Pancreas (tissue), 10 donors: ENCODE measurements around the gene ZFYVE1. TPM values are rescaled to one million over a fixed set of nuclear protein-coding genes. Genes with fewer than 3 reads are reported as not detected.
A peak's percentile ranks its signal among the peaks of the same experiment; 100 is the strongest.
"Not testable (repeated sequence)": the region's sequence is repeated elsewhere in the genome, so short reads cannot be mapped to it uniquely, and the experiment has no call there.

Source experiments
- ATAC-seq, 4 donors: fragments of 200-7000 bp; cut with Tn5 transposase; one replicate each; pipeline versions ENCODE4 v1.8.0 to v1.9.1; 2020; ENCODE audit warnings: mild to moderate bottlenecking in 4 of 4, moderate library complexity in 4 of 4
- DNase-seq, 6 donors: peaks; one replicate each; pipeline ENCODE4 v3.0.0-alpha.2; 2020
- FAIRE-seq: peaks from 2 replicates; lab custom pipeline; 2012; peaks lifted over from hg19 to GRCh38; lab: Jason Lieb, UNC
- H3K27ac ChIP-seq, 4 donors: fragments of 200-600 bp; sonication (generic); 1 replicate in 3 of 4; 2 replicates in 1 of 4; pipeline versions ENCODE4 v1.5.0 to v1.8.0; 2020
- H3K27me3 ChIP-seq, 4 donors: fragments of 200-600 bp; one replicate each; pipeline ENCODE4 v1.8.0; 2021
- H3K36me3 ChIP-seq, 3 donors: fragments of 200-600 bp; sonication (generic) in 1 of 3; one replicate each; pipeline versions ENCODE4 v1.5.0 to v1.8.0; 2020 to 2021
- H3K4me1 ChIP-seq, 3 donors: fragments of 200-600 bp; one replicate each; pipeline ENCODE4 v1.8.0; 2021
- H3K4me3 ChIP-seq, 4 donors: fragments of 200-600 bp; sonication (generic) in 2 of 4; one replicate each; pipeline versions ENCODE4 v1.5.0 to v1.8.0; 2020 to 2021
- H3K9me3 ChIP-seq, 4 donors: fragments of 200-600 bp; one replicate each; pipeline ENCODE4 v1.8.0; 2021
- WGBS, 2 donors: extraction: QIAGEN DNeasy Blood & Tissue Kit; methylation state at CpG; one replicate each; pipeline ENCODE4 v1.1.7; 2013; 5-methylcytosine and 5-hydroxymethylcytosine counted together
- intact Hi-C, 3 donors: fragments of 100-400 bp; cut with DNase I; formaldehyde crosslinking; loops; one replicate each; pipeline versions ENCODE4 v1.11.1 to v1.14.2; 2022
- polyA plus RNA-seq, 2 donors: library from polyadenylated mRNA; stranded (reverse); fragments of 200-250 nt; gene quantifications; one replicate each; pipeline ENCODE4 v1.2.3, GENCODE V29; 2013
- total RNA-seq, 6 donors: library from RNA; stranded (reverse); fragmentation: NEBNext Ultra II Directional in 4 of 6; extraction: Animal tissue kit (Norgen Biotek cat#: 25700) in 4 of 6; gene quantifications; one replicate each; pipeline versions ENCODE4 v1.2.1 to v1.2.4, GENCODE V29; 2021 to 2023
- TF ChIP-seq, protein P1 (sequence below), 4 donors: fragments of 200-600 bp; sonication (generic) in 3 of 4; IDR thresholded peaks; one replicate each; pipeline versions ENCODE4 v1.5.0 to v1.8.0; 2021; ENCODE audit warnings: antibody characterized with exemption in 4 of 4
- donor health status: healthy with polysubstance abuse.
- donor health status: DM: no; HTN: no; CAD: no; lungs with moderate emphysema.
- donor health status: DM: no; HTN: no; CAD: no.
- donor health status: control.
- donor health status: control.
- donor health status: Bipolar disorder and iron deficiency.
- donor health status: DM: yes; HTN: yes; CAD: no.
- donor health status: DM: no; HTN: no; CAD: no.
- donor health status: DM: no; HTN: no; CAD: no.
- donor health status: DM: yes; HTN: yes; CAD: no.

Gene ZFYVE1
- total and polyA plus RNA-seq, 8 donors, result 3.1 to 13.8 (median 6.7) TPM

DNA sequence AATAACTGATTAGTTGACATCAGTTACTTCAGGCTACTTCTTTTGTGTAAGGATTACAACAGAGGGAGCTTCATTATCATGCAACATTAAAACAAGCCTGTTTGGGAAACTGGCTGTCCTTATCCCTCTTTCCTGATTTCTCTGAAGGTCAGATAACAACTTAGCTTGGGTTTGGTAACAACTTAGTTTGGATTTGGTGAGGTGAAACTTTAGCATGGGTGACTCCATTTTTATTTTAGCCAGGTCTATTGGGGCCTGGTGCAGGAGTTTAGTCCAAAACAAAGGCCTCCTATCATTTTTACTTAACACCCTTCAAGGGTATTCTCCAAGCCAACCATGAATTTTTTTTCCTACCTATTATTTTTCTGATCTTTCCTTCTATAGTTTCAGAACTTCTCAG lies 1.1 kb upstream of the ZFYVE1 start:
- Histone ChIP-seq H3K9me3 (no peaks in the 10 kb centered on the region), H3K36me3 (no peaks in the 10 kb centered on the region), H3K27me3 (no peaks in the 10 kb centered on the region), H3K4me3 (no peak overlapping the region), H3K4me1 (peaks cover 0 to 6% (median 6%) of the 10 kb centered on the region in 3 donors), H3K27ac (no peak overlapping the region)
- no peak for ATAC-seq
- FAIRE-seq, result no peak
- no peak for DNase-seq
- TF ChIP-seq, protein P1, sequence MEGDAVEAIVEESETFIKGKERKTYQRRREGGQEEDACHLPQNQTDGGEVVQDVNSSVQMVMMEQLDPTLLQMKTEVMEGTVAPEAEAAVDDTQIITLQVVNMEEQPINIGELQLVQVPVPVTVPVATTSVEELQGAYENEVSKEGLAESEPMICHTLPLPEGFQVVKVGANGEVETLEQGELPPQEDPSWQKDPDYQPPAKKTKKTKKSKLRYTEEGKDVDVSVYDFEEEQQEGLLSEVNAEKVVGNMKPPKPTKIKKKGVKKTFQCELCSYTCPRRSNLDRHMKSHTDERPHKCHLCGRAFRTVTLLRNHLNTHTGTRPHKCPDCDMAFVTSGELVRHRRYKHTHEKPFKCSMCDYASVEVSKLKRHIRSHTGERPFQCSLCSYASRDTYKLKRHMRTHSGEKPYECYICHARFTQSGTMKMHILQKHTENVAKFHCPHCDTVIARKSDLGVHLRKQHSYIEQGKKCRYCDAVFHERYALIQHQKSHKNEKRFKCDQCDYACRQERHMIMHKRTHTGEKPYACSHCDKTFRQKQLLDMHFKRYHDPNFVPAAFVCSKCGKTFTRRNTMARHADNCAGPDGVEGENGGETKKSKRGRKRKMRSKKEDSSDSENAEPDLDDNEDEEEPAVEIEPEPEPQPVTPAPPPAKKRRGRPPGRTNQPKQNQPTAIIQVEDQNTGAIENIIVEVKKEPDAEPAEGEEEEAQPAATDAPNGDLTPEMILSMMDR (IDR thresholded peaks at IDR 0.05), result no peak
- intact Hi-C loops, result no loop called here

DNA sequence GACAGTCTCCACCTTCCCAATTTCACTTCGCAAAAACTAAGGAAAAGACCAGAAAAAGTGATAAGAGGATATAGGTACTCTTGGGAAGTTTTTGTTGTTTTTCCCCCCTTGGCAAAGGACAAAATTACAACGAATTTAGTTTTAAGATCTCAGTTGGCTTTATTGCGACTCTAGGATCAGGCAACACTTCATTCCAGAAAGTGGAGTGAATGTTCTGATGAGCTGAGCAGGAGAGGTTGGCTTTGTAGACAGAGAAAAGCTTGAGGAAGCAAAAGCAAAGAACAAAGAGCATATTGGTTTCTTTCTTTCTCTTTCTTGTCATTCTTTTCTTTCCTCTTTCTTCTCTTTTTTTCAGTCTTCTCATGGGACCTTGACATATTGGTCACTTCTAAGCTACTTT lies 640 bp upstream of the ZFYVE1 start:
- no peak overlapping the region for H3K27ac ChIP-seq
- FAIRE-seq (no peak), DNase-seq (no peak), ATAC-seq (no peak)
- no peaks in the 10 kb centered on the region for H3K27me3 ChIP-seq
- peaks cover 0 to 6% (median 6%) of the 10 kb centered on the region in 3 donors for H3K4me1 ChIP-seq
- TF ChIP-seq, protein P1 (IDR thresholded peaks at IDR 0.05), result no peak
- no peaks in the 10 kb centered on the region for H3K36me3 ChIP-seq
- peak overlapping the region; percentile 24 to 69 (median 58) for H3K4me3 ChIP-seq
- WGBS, 2 donors, result 30 to 36% methylated on average over 3 of the region's 3 CpGs
- intact Hi-C loops, result no loop called here
- H3K9me3 ChIP-seq, result no peaks in the 10 kb centered on the region

DNA sequence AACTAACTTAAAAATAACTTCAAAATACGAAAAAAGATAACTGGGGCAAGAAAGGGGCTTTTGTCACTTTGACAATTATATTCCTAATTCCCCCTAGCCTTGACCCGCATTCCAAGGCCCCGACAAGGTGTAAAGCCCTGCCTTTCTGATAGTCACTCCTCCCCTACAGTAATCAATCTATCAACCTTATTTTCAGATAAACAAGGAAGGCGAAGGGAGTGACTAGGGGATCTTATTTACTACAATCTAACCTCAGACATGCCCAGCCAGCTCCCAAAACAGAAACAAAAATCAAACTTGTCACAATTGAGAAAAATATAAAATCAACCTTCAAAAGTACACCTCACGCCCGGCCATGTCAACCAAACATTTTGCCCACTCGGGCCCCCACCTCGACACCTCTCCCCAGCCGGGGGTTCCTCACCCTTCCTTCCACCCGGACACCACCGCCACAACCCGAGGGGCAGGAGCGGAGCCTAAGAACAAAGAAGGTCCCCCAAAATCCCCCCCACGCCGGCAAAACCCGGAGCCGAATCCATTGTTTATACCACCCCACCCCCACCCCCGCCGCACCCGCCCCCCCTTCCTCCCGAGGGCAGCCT lies 562 bp downstream of the ZFYVE1 start:
- FAIRE-seq (no peak), DNase-seq (peak in 3 of 6 donors; percentile 2 to 68 (median 39)), ATAC-seq (no peak)
- Histone ChIP-seq H3K4me1 (peaks cover 0 to 11% (median 9%) of the 10 kb centered on the region in 3 donors), H3K9me3 (no peaks in the 10 kb centered on the region), H3K4me3 (peak overlapping the region; percentile 51 to 69 (median 58)), H3K27ac (peak overlapping the region in 3 of 4 donors; percentile 49 to 81 (median 70)), H3K36me3 (no peaks in the 10 kb centered on the region), H3K27me3 (no peaks in the 10 kb centered on the region)
- TF ChIP-seq, protein P1 (IDR thresholded peaks at IDR 0.05), result no peak
- WGBS, 2 donors, result 1% methylated on average over 17 to 21 of the region's 21 CpGs
- intact Hi-C loops, result no loop called here

DNA sequence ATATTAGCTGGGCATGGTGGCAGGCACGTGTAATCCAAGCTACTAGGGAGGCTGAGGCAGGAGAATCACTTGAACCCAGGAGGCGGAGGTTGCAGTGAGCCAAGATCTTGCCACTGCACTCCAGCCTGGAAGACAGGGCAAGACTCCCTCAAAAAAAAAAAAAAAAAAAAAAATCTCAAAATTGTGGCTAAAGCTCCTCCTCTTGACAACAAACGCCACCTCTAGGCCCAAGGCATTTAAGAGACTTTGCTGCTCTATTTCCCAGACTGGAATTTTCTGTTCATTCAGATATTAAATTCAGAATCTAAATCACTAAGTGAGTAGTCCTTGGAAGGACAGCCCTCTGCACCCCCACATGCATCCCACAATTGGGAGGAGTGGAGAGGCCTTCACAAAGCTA lies 1.4 kb downstream of the ZFYVE1 start:
- ATAC-seq, result no peak
- intact Hi-C loops, result no loop called here
- TF ChIP-seq, protein P1 (IDR thresholded peaks at IDR 0.05), result no peak
- peak in 1 of 6 donors; percentile 12 for DNase-seq
- Histone ChIP-seq H3K4me1 (peaks cover 0 to 11% (median 9%) of the 10 kb centered on the region in 3 donors), H3K9me3 (no peaks in the 10 kb centered on the region), H3K27me3 (no peaks in the 10 kb centered on the region), H3K27ac (no peak overlapping the region), H3K36me3 (peaks cover 0 to 6% (median 0%) of the 10 kb centered on the region in 3 donors), H3K4me3 (no peak overlapping the region)
- no peak for FAIRE-seq
- WGBS, 2 donors, result 84% methylated on average over 3 of the region's 3 CpGs

DNA sequence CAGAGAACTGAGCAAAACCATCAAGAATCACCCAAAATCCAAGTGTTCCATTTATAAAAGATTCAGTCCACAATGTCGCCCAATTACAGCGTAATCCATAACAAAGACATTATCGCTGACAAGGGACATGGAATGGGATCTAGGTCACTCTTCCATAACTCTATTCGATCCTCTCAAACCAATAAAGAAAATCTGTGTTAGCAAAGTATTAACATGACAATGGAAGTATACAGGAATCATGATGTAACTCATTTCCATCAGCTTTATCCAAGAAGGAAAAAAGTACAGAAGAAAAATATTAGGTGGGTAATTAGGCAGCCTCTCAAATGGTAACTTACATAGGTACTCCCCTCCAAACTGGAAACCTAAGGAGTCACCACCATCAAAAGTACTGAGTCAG lies 4.9 kb downstream of the ZFYVE1 start:
- peaks cover 0 to 11% (median 9%) of the 10 kb centered on the region in 3 donors for H3K4me1 ChIP-seq
- no peak for FAIRE-seq
- intact Hi-C loops, result no loop called here
- no peak for DNase-seq
- H3K4me3 ChIP-seq, result no peak overlapping the region
- no peak overlapping the region for H3K27ac ChIP-seq
- H3K27me3 ChIP-seq, result no peaks in the 10 kb centered on the region
- H3K9me3 ChIP-seq, result no peaks in the 10 kb centered on the region
- H3K36me3 ChIP-seq, result peaks cover 0 to 6% (median 0%) of the 10 kb centered on the region in 3 donors
- WGBS, 2 donors, result 92 to 95% methylated on average over 4 of the region's 4 CpGs
- TF ChIP-seq, protein P1 (IDR thresholded peaks at IDR 0.05), result no peak
- ATAC-seq, result no peak

DNA sequence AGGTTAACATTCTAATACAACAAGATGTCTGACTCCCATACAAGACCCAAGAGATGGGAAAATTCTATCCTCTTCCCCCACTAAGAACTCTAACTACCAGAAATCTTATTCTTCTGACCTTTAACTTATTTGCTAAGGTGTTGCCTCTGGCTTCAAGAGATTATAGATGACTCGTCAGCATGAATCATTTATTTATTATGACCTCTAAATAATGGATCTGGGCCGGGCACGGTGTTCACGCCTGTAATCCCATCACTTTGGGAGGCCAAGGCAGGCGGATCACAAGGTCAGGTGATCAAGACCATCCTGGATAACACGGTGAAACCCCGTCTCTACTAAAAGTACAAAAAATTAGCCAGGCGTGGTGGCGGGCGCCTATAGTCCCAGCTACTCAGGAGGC lies 10.9 kb downstream of the ZFYVE1 start:
- FAIRE-seq, ATAC-seq, H3K4me1 ChIP-seq, H3K27me3 ChIP-seq, intact Hi-C loops, H3K27ac ChIP-seq, H3K36me3 ChIP-seq, DNase-seq, H3K9me3 ChIP-seq, H3K4me3 ChIP-seq: not testable (repeated sequence)
- WGBS, 2 donors, result 93 to 96% methylated on average over 10 of the region's 10 CpGs

DNA sequence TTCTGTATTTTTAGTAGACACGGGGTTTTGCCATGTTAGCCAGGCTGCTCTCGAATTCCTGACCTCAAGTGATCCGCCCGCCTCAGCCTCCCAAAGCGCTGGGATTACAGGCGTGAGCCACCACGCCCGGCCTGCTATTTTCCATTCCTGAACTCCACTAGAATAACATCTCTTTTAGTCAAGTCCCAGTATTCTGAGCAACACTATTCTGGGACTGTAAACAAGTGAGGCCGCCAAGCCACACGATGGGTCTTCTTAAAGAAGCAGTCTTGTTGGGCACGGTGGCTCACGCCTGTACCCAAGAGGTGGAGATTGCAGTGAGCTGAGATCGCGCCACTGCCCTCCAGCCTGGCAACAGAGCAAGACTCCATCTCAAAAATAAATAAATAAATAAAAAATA lies 11.4 kb downstream of the ZFYVE1 start:
- H3K27ac ChIP-seq, H3K4me3 ChIP-seq, H3K9me3 ChIP-seq, H3K36me3 ChIP-seq, H3K27me3 ChIP-seq, ATAC-seq, FAIRE-seq, DNase-seq, intact Hi-C loops, H3K4me1 ChIP-seq: not testable (repeated sequence)
- WGBS, 2 donors, result 95 to 99% methylated on average over 14 of the region's 14 CpGs
